GM12891 (cell line): ENCODE measurements around the gene INHBC.
A peak's percentile ranks its signal among the peaks of the same experiment; 100 is the strongest.

Experiments used
- DNase-seq: peaks from one replicate; pipeline ENCODE4 v3.0.0; 2011; ENCODE audit warnings: low spot score; ENCODE audit not compliant: insufficient read length
- FAIRE-seq: peaks from 2 replicates; lab custom pipeline; 2011; peaks lifted over from hg19 to GRCh38; lab: Jason Lieb, UNC
- PAX5 ChIP-seq: IDR thresholded peaks from 2 replicates; pipeline ENCODE4 v1.6.1; 2011; ENCODE audit warnings: low read length, moderate library complexity, mild to moderate bottlenecking; ENCODE audit not compliant: insufficient read depth, severe bottlenecking
- POLR2A ChIP-seq: IDR thresholded peaks from 2 replicates; pipeline ENCODE4 v1.6.1; 2011; ENCODE audit warnings: low read depth, low read length, control low read depth
- POLR2AphosphoS5 ChIP-seq: IDR thresholded peaks from 2 replicates; pipeline ENCODE4 v1.6.1; 2011; ENCODE audit warnings: low read depth, low read length, control low read depth
- POU2F2 ChIP-seq: IDR thresholded peaks from 2 replicates; pipeline ENCODE4 v1.6.1; 2011; ENCODE audit warnings: low read depth, mild to moderate bottlenecking, control low read depth, low read length, moderate library complexity
- SPI1 ChIP-seq: IDR thresholded peaks from 2 replicates; pipeline ENCODE4 v1.6.1; 2011; ENCODE audit warnings: low read depth, low read length, control low read depth
- TAF1 ChIP-seq: IDR thresholded peaks from 2 replicates; pipeline ENCODE4 v1.6.1; 2011; ENCODE audit warnings: low read depth, low read length, control low read depth

Gene INHBC

DNA sequence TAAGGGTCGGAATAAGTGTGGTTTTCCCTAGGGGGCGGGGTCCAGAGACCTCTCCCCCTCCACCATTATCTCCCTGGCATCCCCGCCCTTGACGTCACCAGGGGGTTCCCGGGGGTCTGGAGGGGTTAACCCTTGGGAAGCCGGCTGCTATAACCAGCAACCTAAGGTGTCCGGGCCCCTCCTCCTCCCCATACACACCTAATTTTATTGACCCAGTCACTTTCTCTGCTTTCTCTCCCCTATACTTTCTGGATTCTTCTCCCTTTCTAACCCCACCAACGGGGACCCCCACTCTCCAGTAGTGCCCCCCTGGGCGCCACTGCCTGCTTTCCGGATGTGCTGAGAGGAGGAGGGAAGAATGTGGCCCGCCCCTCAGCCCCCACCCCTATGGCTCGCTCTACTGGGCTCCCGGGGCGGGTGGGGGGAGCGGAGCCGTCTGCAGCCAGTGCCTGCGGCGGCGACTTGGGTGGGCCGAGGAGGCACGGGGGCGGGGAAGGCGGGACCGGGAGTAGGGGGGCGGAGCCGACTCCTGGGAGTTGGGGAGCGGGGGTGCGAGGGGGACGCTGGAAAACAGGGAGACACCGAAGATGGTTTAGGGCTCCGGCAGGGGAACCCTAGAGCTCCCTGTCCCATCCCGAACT is 26.8 kb downstream of the INHBC start:
- TF ChIP-seq TAF1 (no peak), POLR2A (no peak), SPI1 (no peak), POU2F2 (no peak), PAX5 (no peak), POLR2AphosphoS5 (no peak)
- FAIRE-seq: no peak
- DNase-seq: no peak

DNA sequence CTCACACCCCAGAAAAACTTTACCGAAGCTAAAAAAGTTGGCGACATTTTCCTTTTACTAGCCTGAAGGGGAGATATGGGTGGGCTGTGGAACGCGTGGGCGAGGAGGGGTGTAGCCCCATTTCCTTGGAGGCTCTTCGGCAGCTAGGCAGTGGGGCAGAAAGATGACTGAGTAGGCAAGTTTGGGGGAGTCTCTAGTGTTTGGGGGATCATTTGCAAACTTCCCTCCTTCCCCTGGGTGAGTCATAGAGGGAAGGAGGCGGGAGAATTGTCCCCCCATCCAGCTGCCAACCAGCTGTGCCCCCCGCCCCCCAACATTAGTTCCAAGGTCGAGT is 27.3 kb downstream of the INHBC start:
- TF ChIP-seq POLR2A: no peak
- no peak for TF ChIP-seq SPI1
- no peak for TF ChIP-seq POLR2AphosphoS5
- no peak for TF ChIP-seq POU2F2
- TF ChIP-seq TAF1: no peak
- no peak for TF ChIP-seq PAX5
- DNase-seq (no peak), FAIRE-seq (no peak)

DNA sequence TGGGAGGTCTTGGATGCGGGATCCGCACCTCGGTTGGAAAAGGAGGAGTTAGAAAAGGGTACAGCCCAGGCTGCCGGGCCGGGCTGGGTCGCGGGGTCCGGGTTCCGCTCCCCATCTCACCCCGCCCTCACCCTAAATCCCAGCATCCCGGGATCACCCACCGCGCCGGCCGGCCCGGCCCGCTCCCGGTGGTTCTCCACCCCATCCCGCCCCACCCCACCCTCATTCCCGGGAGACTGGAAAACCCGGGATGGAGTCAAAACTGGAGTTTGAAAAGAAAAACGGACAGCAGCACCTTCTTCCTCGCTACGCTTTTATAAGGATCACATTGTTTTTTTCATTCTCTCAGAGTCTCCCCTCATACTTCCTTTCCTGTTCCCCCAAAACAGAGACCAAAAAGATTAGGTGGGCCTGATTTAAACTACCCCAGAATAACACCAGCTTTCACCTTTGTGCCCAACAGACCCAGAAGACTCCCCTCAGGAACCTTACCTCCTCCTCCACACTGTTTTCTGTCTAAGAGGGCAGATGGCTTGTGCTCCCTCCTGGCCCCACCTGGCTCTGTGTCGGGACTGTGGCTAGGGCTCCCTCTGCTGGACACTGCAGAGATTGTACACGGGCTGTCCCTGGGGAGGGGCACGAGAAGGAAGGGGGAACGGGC is 27.8 kb downstream of the INHBC start:
- TF ChIP-seq PAX5 (no peak), POU2F2 (no peak), POLR2A (no peak), TAF1 (no peak), POLR2AphosphoS5 (no peak), SPI1 (no peak)
- DNase-seq: peak; percentile 89
- FAIRE-seq: peak; percentile 96

DNA sequence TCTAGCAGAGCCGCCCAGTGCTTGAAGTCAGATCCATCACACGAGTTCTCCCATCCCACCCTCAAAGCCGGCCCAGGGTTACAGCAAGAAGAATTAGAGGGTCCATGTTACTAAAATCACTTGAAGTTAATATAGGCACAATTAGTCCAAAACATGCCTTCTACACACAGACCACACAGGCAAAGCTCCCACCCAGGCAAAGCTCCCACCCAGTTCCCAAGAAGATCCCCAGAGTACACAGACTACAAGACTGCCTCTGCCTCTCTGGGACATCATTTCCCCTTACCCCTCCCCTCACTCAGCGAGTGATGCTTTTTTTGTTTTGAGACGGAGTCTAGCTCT is 28.3 kb downstream of the INHBC start:
- TF ChIP-seq TAF1 (no peak), POU2F2 (no peak), POLR2AphosphoS5 (no peak), POLR2A (no peak), PAX5 (no peak), SPI1 (no peak)
- DNase-seq: no peak
- no peak for FAIRE-seq

DNA sequence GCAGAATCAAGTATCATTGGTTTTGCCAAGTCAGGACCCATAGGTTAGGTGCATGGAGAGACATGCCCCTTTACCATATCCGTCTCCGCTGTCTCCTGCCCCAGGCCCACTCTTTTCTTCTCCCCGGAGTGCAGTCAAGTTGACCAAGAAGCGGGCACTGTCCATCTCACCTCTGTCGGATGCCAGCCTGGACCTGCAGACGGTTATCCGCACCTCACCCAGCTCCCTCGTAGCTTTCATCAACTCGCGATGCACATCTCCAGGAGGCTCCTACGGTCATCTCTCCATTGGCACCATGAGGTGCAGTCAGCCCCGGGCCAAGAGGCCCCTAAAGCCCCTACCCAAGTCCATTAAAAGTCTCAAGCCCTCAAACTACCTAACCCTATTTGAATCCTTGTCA is 30.0 kb downstream of the INHBC start:
- DNase-seq: no peak
- FAIRE-seq: no peak
- no peak for TF ChIP-seq SPI1
- no peak for TF ChIP-seq POLR2A
- no peak for TF ChIP-seq PAX5
- no peak for TF ChIP-seq POLR2AphosphoS5
- no peak for TF ChIP-seq POU2F2
- TF ChIP-seq TAF1: no peak

DNA sequence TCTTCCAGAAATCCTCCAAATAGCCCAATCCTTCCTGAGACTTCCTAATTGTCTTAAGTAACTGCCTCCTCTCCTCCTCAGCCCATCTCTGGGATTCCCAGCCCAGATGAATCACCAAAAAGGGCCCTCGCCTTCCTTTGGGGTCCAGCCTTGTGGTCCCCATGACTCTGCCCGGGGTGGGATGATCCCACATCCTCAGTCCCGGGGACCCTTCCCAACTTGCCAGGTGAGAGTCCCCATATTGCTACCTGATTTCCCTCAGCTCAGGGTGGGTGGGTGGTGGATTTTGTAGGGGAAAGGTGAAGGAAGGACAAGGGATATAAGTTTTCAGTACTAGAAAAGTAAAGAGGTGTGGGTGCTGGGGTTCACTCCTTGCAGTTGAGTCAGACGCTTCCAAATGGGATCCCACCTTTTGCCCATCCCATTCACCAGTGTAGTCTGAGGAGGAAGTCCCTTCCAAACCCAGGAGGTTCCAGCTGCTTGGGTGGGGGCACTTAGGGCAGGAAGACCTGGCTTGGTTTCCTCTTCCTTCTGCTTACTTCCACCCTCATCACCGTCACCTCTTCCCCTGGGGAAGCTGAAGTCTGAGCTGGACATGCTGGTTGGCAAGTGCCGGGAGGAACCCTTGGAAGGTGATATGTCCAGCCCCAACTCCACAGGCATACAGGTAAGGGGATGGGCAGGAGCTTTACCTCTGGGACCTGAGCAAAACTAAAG is 30.6 kb downstream of the INHBC start:
- DNase-seq: no peak
- FAIRE-seq: no peak
- no peak for TF ChIP-seq POU2F2
- no peak for TF ChIP-seq PAX5
- no peak for TF ChIP-seq TAF1
- TF ChIP-seq SPI1: no peak
- TF ChIP-seq POLR2A: no peak
- no peak for TF ChIP-seq POLR2AphosphoS5

DNA sequence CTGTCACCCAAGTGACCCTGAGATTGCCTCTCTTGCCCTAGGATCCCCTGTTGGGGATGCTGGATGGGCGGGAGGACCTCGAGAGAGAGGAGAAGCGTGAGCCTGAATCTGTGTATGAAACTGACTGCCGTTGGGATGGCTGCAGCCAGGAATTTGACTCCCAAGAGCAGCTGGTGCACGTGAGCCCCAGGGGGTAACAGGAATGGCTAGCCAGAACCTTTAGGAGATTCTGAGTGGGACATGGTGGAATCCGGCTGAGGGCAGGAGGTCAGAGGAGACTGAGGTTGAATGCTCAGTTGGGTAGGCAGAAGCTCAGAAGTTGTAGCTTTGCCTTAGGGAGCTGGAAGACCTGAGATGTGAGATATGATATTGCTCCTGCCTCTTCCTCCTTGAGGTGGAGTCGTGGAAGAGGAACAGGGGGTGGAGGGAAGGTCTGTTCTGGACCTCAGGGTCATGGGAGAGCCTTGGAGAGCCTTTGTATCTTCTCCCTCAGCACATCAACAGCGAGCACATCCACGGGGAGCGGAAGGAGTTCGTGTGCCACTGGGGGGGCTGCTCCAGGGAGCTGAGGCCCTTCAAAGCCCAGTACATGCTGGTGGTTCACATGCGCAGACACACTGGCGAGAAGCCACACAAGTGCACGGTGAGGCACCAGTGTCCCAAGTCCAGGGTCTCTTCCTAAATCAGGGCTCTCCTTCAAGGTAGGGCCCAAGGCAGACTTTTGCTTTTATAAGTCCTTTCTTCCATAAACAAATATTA is 31.3 kb downstream of the INHBC start:
- TF ChIP-seq POLR2A (no peak), TAF1 (no peak), PAX5 (no peak), POU2F2 (no peak), SPI1 (no peak), POLR2AphosphoS5 (no peak)
- no peak for DNase-seq
- FAIRE-seq: no peak

DNA sequence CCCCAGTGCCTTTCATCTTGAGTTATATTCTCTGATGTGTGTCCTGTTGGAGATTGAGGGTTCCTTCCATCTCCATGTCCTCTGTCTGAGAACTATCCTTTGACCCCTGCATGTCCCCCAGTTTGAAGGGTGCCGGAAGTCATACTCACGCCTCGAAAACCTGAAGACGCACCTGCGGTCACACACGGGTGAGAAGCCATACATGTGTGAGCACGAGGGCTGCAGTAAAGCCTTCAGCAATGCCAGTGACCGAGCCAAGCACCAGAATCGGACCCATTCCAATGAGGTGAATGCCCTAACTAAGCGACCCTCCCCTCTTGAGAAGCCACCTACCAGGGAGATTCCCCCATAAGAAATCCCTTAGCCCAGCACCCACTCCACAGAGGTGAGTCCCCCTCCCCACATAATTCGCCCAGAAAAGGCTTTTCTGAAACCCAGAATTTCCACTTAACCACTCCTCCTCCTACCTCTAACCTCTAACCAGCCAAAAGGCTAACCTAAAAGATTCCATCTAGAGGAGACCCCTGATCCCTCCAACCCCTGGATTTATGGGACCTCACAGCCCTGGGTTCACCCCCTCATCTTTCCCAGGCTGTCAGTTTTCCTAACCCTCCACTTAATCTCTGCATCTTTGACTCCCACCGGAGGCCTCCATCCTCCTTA is 32.8 kb downstream of the INHBC start:
- no peak for TF ChIP-seq POLR2A
- no peak for TF ChIP-seq SPI1
- TF ChIP-seq TAF1: no peak
- no peak for TF ChIP-seq POU2F2
- TF ChIP-seq PAX5: no peak
- TF ChIP-seq POLR2AphosphoS5: no peak
- DNase-seq (no peak), FAIRE-seq (no peak)
